Keratinocyte (primary cell): ENCODE results near the gene MAEL. TPM values are rescaled to one million over a fixed set of nuclear protein-coding genes. Genes with fewer than 3 reads are reported as not detected.

Source experiments
- DNase-seq: peaks from one replicate; pipeline ENCODE4 v3.0.0-alpha.2; 2011; ENCODE audit warnings: low read depth, missing footprints, low spot score
- FAIRE-seq: peaks from 2 replicates; lab custom pipeline; 2011; peaks lifted over from hg19 to GRCh38; lab: Jason Lieb, UNC
- H2AFZ ChIP-seq: 2 replicates; pipeline ENCODE4 v1.6.0; 2012; ENCODE audit warnings: low read length, control low read depth, inconsistent platforms; ENCODE audit not compliant: control insufficient read depth
- H3K27ac ChIP-seq: 2 replicates; pipeline ENCODE4 v1.5.1; 2011; ENCODE audit warnings: low read length; ENCODE audit not compliant: control insufficient read depth, insufficient read depth
- H3K27me3 ChIP-seq: 3 replicates; pipeline ENCODE4 v1.6.0; 2011; ENCODE audit warnings: low read length; ENCODE audit not compliant: control insufficient read depth, insufficient read depth; ENCODE audit errors: extremely low read depth
- H3K36me3 ChIP-seq, 2 experiments: 2 replicates in 1 of 2; 3 replicates in 1 of 2; pipeline ENCODE4 v1.5.1; 2011; ENCODE audit warnings: low read length in 2 of 2, mild to moderate bottlenecking in 1 of 2; ENCODE audit not compliant: control insufficient read depth in 2 of 2, insufficient read depth in 2 of 2; ENCODE audit errors: extremely low read depth in 1 of 2
- H3K4me1 ChIP-seq: 3 replicates; pipeline ENCODE4 v1.5.1; 2011; ENCODE audit warnings: low read length; ENCODE audit not compliant: control insufficient read depth, insufficient read depth; ENCODE audit errors: extremely low read depth
- H3K4me2 ChIP-seq: 3 replicates; pipeline ENCODE4 v1.6.0; 2011; ENCODE audit warnings: low read depth, low read length; ENCODE audit not compliant: control insufficient read depth, insufficient read depth; ENCODE audit errors: extremely low read depth
- H3K4me3 ChIP-seq, 3 experiments: fragments of 200-600 bp in 1 of 3; sonication (generic) in 1 of 3; 2 replicates in 2 of 3; 3 replicates in 1 of 3; pipeline ENCODE4 v1.5.1; 2011 to 2016; ENCODE audit warnings: low read length in 3 of 3, mild to moderate bottlenecking in 3 of 3, control low read depth in 2 of 3, inconsistent platforms in 1 of 3, low read depth in 1 of 3, mixed read lengths in 1 of 3, mixed run types in 1 of 3, moderate library complexity in 1 of 3; ENCODE audit not compliant: control insufficient read depth in 2 of 3, insufficient read depth in 2 of 3; ENCODE audit errors: extremely low read depth in 1 of 3
- H3K79me2 ChIP-seq: 2 replicates; pipeline ENCODE4 v1.6.0; 2012; ENCODE audit warnings: low read length; ENCODE audit not compliant: control insufficient read depth, insufficient read depth
- H3K9ac ChIP-seq: 3 replicates; pipeline ENCODE4 v1.6.0; 2011; ENCODE audit warnings: low read length; ENCODE audit not compliant: control insufficient read depth, insufficient read depth; ENCODE audit errors: extremely low read depth
- H3K9me1 ChIP-seq: 3 replicates; pipeline ENCODE4 v1.6.0; 2011; ENCODE audit warnings: low read length; ENCODE audit not compliant: control insufficient read depth, insufficient read depth; ENCODE audit errors: extremely low read depth
- H3K9me3 ChIP-seq: 2 replicates; pipeline ENCODE4 v1.5.1; 2012; ENCODE audit warnings: low read depth, low read length; ENCODE audit not compliant: control insufficient read depth
- H4K20me1 ChIP-seq: 3 replicates; pipeline ENCODE4 v1.6.0; 2011; ENCODE audit warnings: low read length; ENCODE audit not compliant: control insufficient read depth, insufficient read depth; ENCODE audit errors: extremely low read depth
- EZH2 ChIP-seq: IDR thresholded peaks from one replicate; pipeline ENCODE4 v1.6.1; 2012; ENCODE audit warnings: inconsistent platforms, mild to moderate bottlenecking, low read length, moderate library complexity
- dilution Hi-C: fragments of 300-500 bp; cut with MboI; formaldehyde crosslinking; loops from one replicate; pipeline ENCODE4 v1.7.0; 2020; ENCODE audit warnings: low sequenced_read_pairs; ENCODE audit not compliant: extremely low pct_ligation_motif_present
- polyA plus RNA-seq, 5 experiments: library from polyadenylated mRNA; depleted of rRNA in 3 of 5; stranded (reverse) in 3 of 5; stranded (forward) in 1 of 5; unstranded in 1 of 5; fragments of >200 nt; gene quantifications; 1 replicate in 1 of 5; 2 replicates in 3 of 5; 3 replicates in 1 of 5; pipeline versions ENCODE4 v1.2.1 to v1.2.3, GENCODE V29; 2011 to 2012; ENCODE audit warnings: missing spikeins in 2 of 5, low read depth in 1 of 5, low replicate concordance in 1 of 5
- TF ChIP-seq, protein P1 (sequence below), 3 experiments: IDR thresholded peaks in 1 of 3; conservative IDR thresholded peaks in 1 of 3; optimal IDR thresholded peaks in 1 of 3; 2 replicates in 2 of 3; 3 replicates in 1 of 3; pipeline versions ENCODE3 to v1.5.1; 2011; ENCODE audit warnings: low read length in 3 of 3, mild to moderate bottlenecking in 3 of 3, moderate library complexity in 2 of 3, control low read depth in 1 of 3, inconsistent platforms in 1 of 3; ENCODE audit not compliant: insufficient read depth in 2 of 3; ENCODE audit errors: extremely low read depth in 1 of 3

MAEL gene
- polyA plus RNA-seq, 1 donor (not counting 4 experiments of a cell fraction or from before 2014, with no cell fraction given) = not detected

DNA sequence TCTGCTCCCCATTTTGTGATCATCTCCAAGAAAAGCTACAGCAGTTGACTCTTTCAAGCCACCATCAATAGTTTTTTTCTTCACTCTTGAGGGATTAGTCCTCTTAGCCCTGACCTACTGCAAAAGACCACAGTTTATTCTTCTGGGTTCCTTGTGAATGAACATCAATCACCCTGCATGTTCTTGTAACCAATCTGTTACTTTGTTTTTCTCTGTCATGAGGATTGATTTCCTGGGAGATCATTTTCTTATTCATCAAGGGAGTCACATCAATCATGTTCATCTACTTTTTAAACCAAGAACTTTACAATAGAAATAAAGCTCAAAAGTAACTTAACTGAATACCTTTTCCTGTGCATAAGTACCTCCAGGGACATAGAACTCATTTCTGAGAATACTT is 35.6 kb upstream of the MAEL start:
- no peak for TF ChIP-seq EZH2
- TF ChIP-seq, protein P1, sequence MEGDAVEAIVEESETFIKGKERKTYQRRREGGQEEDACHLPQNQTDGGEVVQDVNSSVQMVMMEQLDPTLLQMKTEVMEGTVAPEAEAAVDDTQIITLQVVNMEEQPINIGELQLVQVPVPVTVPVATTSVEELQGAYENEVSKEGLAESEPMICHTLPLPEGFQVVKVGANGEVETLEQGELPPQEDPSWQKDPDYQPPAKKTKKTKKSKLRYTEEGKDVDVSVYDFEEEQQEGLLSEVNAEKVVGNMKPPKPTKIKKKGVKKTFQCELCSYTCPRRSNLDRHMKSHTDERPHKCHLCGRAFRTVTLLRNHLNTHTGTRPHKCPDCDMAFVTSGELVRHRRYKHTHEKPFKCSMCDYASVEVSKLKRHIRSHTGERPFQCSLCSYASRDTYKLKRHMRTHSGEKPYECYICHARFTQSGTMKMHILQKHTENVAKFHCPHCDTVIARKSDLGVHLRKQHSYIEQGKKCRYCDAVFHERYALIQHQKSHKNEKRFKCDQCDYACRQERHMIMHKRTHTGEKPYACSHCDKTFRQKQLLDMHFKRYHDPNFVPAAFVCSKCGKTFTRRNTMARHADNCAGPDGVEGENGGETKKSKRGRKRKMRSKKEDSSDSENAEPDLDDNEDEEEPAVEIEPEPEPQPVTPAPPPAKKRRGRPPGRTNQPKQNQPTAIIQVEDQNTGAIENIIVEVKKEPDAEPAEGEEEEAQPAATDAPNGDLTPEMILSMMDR (optimal IDR thresholded peaks at IDR 0.05 in 1 of 3, IDR thresholded peaks at IDR 0.05 in 1 of 3, conservative IDR thresholded peaks at IDR 0.05 in 1 of 3; ENCODE audit: extremely low read depth in 1 of 3, insufficient read depth in 2 of 3, low read length in 3 of 3) = no peak

DNA sequence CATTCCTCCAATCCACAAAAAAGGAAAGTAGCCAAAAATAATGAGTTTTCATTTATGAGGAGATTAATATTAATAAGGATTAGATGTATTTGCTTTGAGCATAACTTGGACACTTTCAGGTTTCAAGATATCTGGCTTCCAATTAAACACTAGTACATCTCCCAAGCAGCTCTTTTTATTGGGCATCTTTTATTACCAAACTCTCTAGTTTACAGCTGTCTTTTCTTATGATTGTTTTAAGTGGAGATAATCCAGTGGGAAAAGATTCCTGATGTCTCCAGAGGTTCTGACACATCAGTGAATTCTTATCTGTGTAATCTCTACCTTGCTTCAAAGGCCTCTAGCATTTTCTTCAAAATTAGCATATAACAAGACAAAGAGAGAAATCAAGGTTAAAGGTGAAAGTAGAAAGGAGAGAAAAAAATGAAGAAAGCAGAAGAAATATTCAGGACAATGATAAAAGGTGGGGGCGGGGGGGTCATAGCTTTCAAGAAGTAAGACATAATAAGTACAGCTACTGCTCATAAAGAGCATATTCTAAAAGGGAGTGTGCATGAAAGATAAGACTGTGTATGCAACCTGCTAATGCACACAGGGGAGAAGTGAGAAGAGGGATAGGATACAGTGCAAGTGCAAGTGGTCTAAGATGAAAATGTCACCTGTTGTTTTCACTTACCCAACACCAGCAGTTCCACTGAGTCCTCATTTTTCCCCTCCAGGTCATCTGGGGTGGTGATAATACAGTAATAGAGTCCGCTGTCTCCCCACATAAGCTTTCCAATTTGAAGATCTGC is 32.8 kb upstream of the MAEL start:
- TF ChIP-seq, protein P1 (optimal IDR thresholded peaks at IDR 0.05 in 1 of 3, IDR thresholded peaks at IDR 0.05 in 1 of 3, conservative IDR thresholded peaks at IDR 0.05 in 1 of 3; ENCODE audit: extremely low read depth in 1 of 3, insufficient read depth in 2 of 3, low read length in 3 of 3) = no peak
- TF ChIP-seq EZH2 = no peak
- no peaks in the 10 kb centered on the region for H4K20me1 ChIP-seq
- dilution Hi-C loops = no loop called here
- H3K9me3 ChIP-seq = no peaks in the 10 kb centered on the region
- H3K9ac ChIP-seq = no peak overlapping the region
- FAIRE-seq = no peak
- peaks cover 18% of the 10 kb centered on the region for H3K27me3 ChIP-seq
- H2AFZ ChIP-seq = no peak overlapping the region
- no peak overlapping the region for H3K4me3 ChIP-seq
- H3K4me1 ChIP-seq = peaks cover 3% of the 10 kb centered on the region
- no peaks in the 10 kb centered on the region for H3K79me2 ChIP-seq
- no peak overlapping the region for H3K4me2 ChIP-seq
- no peak for DNase-seq
- no peak overlapping the region for H3K27ac ChIP-seq
- H3K36me3 ChIP-seq = no peaks in the 10 kb centered on the region
- no peaks in the 10 kb centered on the region for H3K9me1 ChIP-seq

More for the DNA sequence above, 35.6 kb upstream of the MAEL start:
- H3K9me3 ChIP-seq = no peaks in the 10 kb centered on the region
- no peak overlapping the region for H3K4me2 ChIP-seq
- H3K36me3 ChIP-seq = no peaks in the 10 kb centered on the region
- H4K20me1 ChIP-seq = no peaks in the 10 kb centered on the region
- H3K9ac ChIP-seq = no peak overlapping the region
- no peak overlapping the region for H3K27ac ChIP-seq
- H3K9me1 ChIP-seq = no peaks in the 10 kb centered on the region
- dilution Hi-C loops = no loop called here
- FAIRE-seq = no peak
- H3K4me1 ChIP-seq = peaks cover 3% of the 10 kb centered on the region
- DNase-seq = no peak
- no peak overlapping the region for H2AFZ ChIP-seq
- H3K4me3 ChIP-seq = no peak overlapping the region
- H3K27me3 ChIP-seq = peaks cover 16% of the 10 kb centered on the region
- H3K79me2 ChIP-seq = no peaks in the 10 kb centered on the region
